ENCODE measurements around the gene COL10A1. TPM values are rescaled to one million over a fixed set of nuclear protein-coding genes. Genes with fewer than 3 reads are reported as not detected.
A peak's percentile ranks its signal among the peaks of the same experiment; 100 is the strongest.

COL10A1 gene
- polyA plus RNA-seq, 1 donor (not counting 4 experiments of a cell fraction or from before 2014, with no cell fraction given) = not detected

DNA sequence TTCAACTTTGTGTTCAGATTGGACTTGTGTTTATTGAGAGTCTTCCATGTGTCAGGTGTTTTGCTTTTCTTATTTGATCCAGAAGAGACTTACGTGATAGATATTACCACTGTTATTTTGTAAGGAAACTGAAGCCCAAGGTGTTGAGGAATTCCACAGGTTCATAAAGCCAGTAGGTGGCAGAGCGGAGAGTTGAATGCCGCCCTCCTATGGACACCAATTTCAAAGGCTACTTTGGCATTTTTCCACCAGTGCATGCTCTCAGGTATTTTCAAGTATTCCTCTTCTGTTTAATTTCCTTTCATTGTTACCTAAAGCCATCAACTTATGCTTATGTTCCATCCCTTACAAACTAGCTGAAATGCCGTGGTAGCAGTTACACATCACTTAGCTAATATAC lies 14.0 kb upstream of the COL10A1 start:
- Histone ChIP-seq H4K20me1 (ENCODE audit: control insufficient read depth, extremely low read depth, insufficient read depth, low read length) (no peaks in the 10 kb centered on the region), H3K36me3 (ENCODE audit: control insufficient read depth in 2 of 2, extremely low read depth in 1 of 2, insufficient read depth in 2 of 2, low read length in 2 of 2) (no peaks in the 10 kb centered on the region), H3K9me3 (ENCODE audit: control insufficient read depth, low read depth, low read length) (no peaks in the 10 kb centered on the region), H3K27me3 (ENCODE audit: control insufficient read depth, extremely low read depth, insufficient read depth, low read length) (no peaks in the 10 kb centered on the region), H3K79me2 (ENCODE audit: control insufficient read depth, insufficient read depth, low read length) (no peaks in the 10 kb centered on the region), H3K4me1 (ENCODE audit: control insufficient read depth, extremely low read depth, insufficient read depth, low read length) (peaks cover 7% of the 10 kb centered on the region), H3K27ac (ENCODE audit: control insufficient read depth, insufficient read depth, low read length) (no peak overlapping the region), H3K9ac (ENCODE audit: control insufficient read depth, extremely low read depth, insufficient read depth, low read length) (no peak overlapping the region), H3K9me1 (ENCODE audit: control insufficient read depth, extremely low read depth, insufficient read depth, low read length) (no peaks in the 10 kb centered on the region), H2AFZ (ENCODE audit: control insufficient read depth, low read length) (no peak overlapping the region), H3K4me3 (ENCODE audit: control insufficient read depth in 2 of 3, extremely low read depth in 1 of 3, insufficient read depth in 2 of 3, low read depth in 1 of 3, low read length in 3 of 3) (no peak overlapping the region), H3K4me2 (ENCODE audit: control insufficient read depth, extremely low read depth, insufficient read depth, low read depth, low read length) (no peak overlapping the region)
- TF ChIP-seq CTCF (optimal IDR thresholded peaks at IDR 0.05 in 1 of 3, IDR thresholded peaks at IDR 0.05 in 1 of 3, conservative IDR thresholded peaks at IDR 0.05 in 1 of 3; ENCODE audit: extremely low read depth in 1 of 3, insufficient read depth in 2 of 3, low read length in 3 of 3) (peak in 2 of 3 experiments; percentile 16 to 60), EZH2 (IDR thresholded peaks at IDR 0.05; ENCODE audit: low read length) (no peak)
- FAIRE-seq = peak; percentile 56
- dilution Hi-C loops (cut with MboI; ENCODE audit: extremely low pct_ligation_motif_present, low sequenced_read_pairs) = no loop called here
- no peak for DNase-seq (ENCODE audit: low read depth, low spot score)

DNA sequence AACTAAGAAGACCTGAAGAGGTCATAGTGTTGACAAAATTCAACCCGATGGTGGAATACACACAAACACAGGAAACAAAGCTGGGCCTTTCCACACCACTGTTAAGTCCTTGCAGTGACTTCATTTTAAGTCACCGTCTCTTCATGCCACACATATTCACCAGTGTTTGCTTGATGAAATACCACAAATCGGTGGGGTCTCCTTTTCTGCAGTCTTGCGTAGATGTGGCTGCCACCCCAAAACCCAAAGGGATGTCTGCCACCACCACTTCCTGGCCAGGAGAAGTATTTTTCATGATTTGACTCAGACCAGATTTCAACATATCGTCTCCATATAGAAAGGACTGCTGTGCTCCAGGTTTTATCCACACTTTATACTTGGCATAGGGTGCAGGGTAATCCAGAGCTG lies 11.0 kb upstream of the COL10A1 start:
- Histone ChIP-seq H3K9ac (ENCODE audit: control insufficient read depth, extremely low read depth, insufficient read depth, low read length) (no peak overlapping the region), H2AFZ (ENCODE audit: control insufficient read depth, low read length) (no peak overlapping the region), H3K79me2 (ENCODE audit: control insufficient read depth, insufficient read depth, low read length) (no peaks in the 10 kb centered on the region), H3K4me2 (ENCODE audit: control insufficient read depth, extremely low read depth, insufficient read depth, low read depth, low read length) (no peak overlapping the region), H3K9me3 (ENCODE audit: control insufficient read depth, low read depth, low read length) (no peaks in the 10 kb centered on the region), H3K27ac (ENCODE audit: control insufficient read depth, insufficient read depth, low read length) (no peak overlapping the region), H3K9me1 (ENCODE audit: control insufficient read depth, extremely low read depth, insufficient read depth, low read length) (no peaks in the 10 kb centered on the region), H4K20me1 (ENCODE audit: control insufficient read depth, extremely low read depth, insufficient read depth, low read length) (no peaks in the 10 kb centered on the region), H3K4me3 (ENCODE audit: control insufficient read depth in 2 of 3, extremely low read depth in 1 of 3, insufficient read depth in 2 of 3, low read depth in 1 of 3, low read length in 3 of 3) (no peak overlapping the region), H3K36me3 (ENCODE audit: control insufficient read depth in 2 of 2, extremely low read depth in 1 of 2, insufficient read depth in 2 of 2, low read length in 2 of 2) (no peaks in the 10 kb centered on the region), H3K27me3 (ENCODE audit: control insufficient read depth, extremely low read depth, insufficient read depth, low read length) (no peaks in the 10 kb centered on the region), H3K4me1 (ENCODE audit: control insufficient read depth, extremely low read depth, insufficient read depth, low read length) (no peaks in the 10 kb centered on the region)
- FAIRE-seq = no peak
- dilution Hi-C loops (cut with MboI; ENCODE audit: extremely low pct_ligation_motif_present, low sequenced_read_pairs) = no loop called here
- no peak for TF ChIP-seq EZH2 (IDR thresholded peaks at IDR 0.05; ENCODE audit: low read length)
- TF ChIP-seq CTCF (optimal IDR thresholded peaks at IDR 0.05 in 1 of 3, IDR thresholded peaks at IDR 0.05 in 1 of 3, conservative IDR thresholded peaks at IDR 0.05 in 1 of 3; ENCODE audit: extremely low read depth in 1 of 3, insufficient read depth in 2 of 3, low read length in 3 of 3) = no peak
- no peak for DNase-seq (ENCODE audit: low read depth, low spot score)
